ENCODE results near the gene POR.
"Not testable (repeated sequence)": the region's sequence is repeated elsewhere in the genome, so short reads cannot be mapped to it uniquely, and the experiment has no call there.

POR gene

DNA sequence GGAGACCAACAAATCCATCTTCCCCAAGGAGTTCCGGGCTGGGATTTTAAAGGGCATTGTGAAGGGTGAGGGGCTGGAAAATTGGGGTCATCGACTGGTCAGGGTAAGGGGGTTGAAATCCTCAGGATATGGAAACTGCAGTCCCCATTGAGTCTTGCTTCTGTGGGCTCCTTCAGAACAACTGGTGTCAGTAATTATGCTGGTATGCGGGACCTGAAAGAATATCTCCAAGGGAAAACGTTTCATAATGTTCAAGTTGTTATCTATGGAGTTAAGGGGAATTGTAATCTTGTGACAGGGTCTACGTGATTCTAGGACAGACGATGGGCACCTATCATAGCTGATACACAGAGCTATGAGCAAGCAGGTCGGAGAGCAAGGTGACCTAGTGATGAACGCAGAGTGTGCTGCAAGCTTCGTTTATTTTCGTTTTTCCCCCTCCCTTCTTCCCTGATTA, 36.6 kb upstream of the POR start:
- Histone ChIP-seq H3K9me3 (ENCODE audit: low read length) (no peaks in the 10 kb centered on the region), H3K27me3 (ENCODE audit: insufficient read depth, low read length) (no peaks in the 10 kb centered on the region), H3K4me3 (ENCODE audit: low read length) (peak overlapping the region; percentile 37)

DNA sequence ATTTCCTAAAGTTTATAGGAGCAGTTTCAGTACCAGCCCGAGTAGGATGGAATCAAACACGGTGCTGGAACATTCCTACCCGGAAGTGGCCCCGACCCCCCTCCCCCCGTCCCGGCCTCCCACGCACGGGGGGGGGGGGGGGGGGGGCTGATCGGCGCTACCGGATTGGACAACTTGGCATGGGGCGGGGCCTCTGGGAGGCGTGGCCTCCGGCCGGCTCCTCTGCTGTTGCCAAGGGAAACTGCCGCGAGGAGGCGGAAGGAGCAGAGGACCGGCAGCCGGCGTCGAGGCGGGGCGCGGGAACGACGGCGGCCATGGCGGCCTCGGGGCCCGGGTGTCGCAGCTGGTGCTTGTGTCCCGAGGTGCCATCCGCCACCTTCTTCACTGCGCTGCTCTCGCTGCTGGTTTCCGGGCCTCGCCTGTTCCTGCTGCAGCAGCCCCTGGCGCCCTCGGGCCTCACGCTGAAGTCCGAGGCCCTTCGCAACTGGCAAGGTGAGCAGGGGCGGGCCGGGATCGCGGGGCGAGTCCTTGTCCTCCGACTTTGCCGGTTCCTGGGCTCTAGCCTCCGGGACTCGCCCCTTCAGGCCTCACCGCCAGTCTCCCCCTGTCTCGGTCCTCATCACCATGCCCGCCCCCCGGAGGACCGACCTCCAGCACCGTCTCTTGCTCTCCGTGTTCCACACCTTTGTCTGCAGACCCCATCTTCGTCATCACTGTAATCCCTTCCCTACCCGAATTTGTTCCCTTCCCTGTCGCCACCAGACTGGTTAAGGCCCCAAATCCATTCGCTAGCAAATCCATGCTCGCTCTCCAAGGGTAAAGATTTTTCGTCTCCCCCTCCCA, 36.0 kb upstream of the POR start, which contains the start of gene RHBDD2:
TSS of gene RHBDD2 (plus strand) at position 266 of the 843 bp plus-strand sequence. CDS start at position 315, 49 bp downstream.
- H3K9me3 ChIP-seq (ENCODE audit: low read length): no peaks in the 10 kb centered on the region

More for the DNA sequence above, 36.6 kb upstream of the POR start:
- Histone ChIP-seq H3K4me1 (ENCODE audit: insufficient read depth, low read length) (peaks cover 16% of the 10 kb centered on the region), H3K36me3 (ENCODE audit: insufficient read depth, low read length) (peaks cover 26% of the 10 kb centered on the region), H2AFZ (ENCODE audit: low read depth, low read length) (no peak overlapping the region)

DNA sequence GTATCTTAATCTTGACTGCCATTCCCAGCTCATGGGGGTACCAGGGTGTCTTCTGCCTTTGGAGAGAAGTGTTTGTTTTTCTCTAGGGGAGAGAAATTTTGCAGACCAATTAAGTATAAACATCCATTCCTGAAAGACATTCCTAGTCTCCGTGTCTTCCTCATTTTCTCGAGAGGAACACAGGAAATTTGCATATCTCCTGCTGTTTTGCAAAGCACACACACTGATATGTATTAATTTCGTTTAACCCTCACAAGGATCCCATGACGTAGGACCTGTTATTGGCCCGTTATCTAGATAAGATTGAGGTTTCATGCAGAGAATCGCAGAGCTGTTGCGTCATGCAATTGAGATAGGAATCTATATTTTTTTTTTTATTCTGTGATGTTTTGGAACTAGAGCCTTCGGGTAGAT, 35.2 kb upstream of the POR start:
- H3K4me3 ChIP-seq (ENCODE audit: low read length): peak overlapping the region; percentile 92
- H3K27me3 ChIP-seq (ENCODE audit: insufficient read depth, low read length): no peaks in the 10 kb centered on the region
- H3K4me1 ChIP-seq (ENCODE audit: insufficient read depth, low read length): peaks cover 16% of the 10 kb centered on the region
- no peak overlapping the region for H2AFZ ChIP-seq (ENCODE audit: low read depth, low read length)
- no peaks in the 10 kb centered on the region for H3K9me3 ChIP-seq (ENCODE audit: low read length)
- peaks cover 38% of the 10 kb centered on the region for H3K36me3 ChIP-seq (ENCODE audit: insufficient read depth, low read length)

More for the DNA sequence above, 36.0 kb upstream of the POR start, which contains the start of gene RHBDD2:
- H3K27me3 ChIP-seq (ENCODE audit: insufficient read depth, low read length): no peaks in the 10 kb centered on the region
- H2AFZ ChIP-seq (ENCODE audit: low read depth, low read length): peak within 1 kb of the TSS; percentile 6
- H3K4me3 ChIP-seq (ENCODE audit: low read length): peak within 1 kb of the TSS; percentile 92
- H3K36me3 ChIP-seq (ENCODE audit: insufficient read depth, low read length): peaks cover 30% of the 10 kb centered on the region
- peaks cover 16% of the 10 kb centered on the region for H3K4me1 ChIP-seq (ENCODE audit: insufficient read depth, low read length)

- Histone ChIP-seq H3K36me3 (ENCODE audit: insufficient read depth, low read length) (peaks cover 42% of the 10 kb centered on the region), H3K4me3 (ENCODE audit: low read length) (peak overlapping the region; percentile 92)
Observed at GRCh38 chr7:75880242-75880641, 34.7 kb upstream of the POR start.

GRCh38 chr7:75881436-75882095, 33.4 kb upstream of the POR start:
- H3K9me3 ChIP-seq (ENCODE audit: low read length): no peaks in the 10 kb centered on the region
- no peak overlapping the region for H2AFZ ChIP-seq (ENCODE audit: low read depth, low read length)
- peaks cover 53% of the 10 kb centered on the region for H3K36me3 ChIP-seq (ENCODE audit: insufficient read depth, low read length)
- H3K4me3 ChIP-seq (ENCODE audit: low read length): no peak overlapping the region
- H3K27me3 ChIP-seq (ENCODE audit: insufficient read depth, low read length): no peaks in the 10 kb centered on the region
- peaks cover 16% of the 10 kb centered on the region for H3K4me1 ChIP-seq (ENCODE audit: insufficient read depth, low read length)

More at GRCh38 chr7:75880242-75880641, 34.7 kb upstream of the POR start:
- no peaks in the 10 kb centered on the region for H3K9me3 ChIP-seq (ENCODE audit: low read length)
- no peak overlapping the region for H2AFZ ChIP-seq (ENCODE audit: low read depth, low read length)
- peaks cover 16% of the 10 kb centered on the region for H3K4me1 ChIP-seq (ENCODE audit: insufficient read depth, low read length)
- H3K27me3 ChIP-seq (ENCODE audit: insufficient read depth, low read length): no peaks in the 10 kb centered on the region

GRCh38 chr7:75883265-75883824, 31.6 kb upstream of the POR start:
- not testable (repeated sequence) for H2AFZ ChIP-seq (ENCODE audit: low read depth, low read length)
- H3K4me1 ChIP-seq (ENCODE audit: insufficient read depth, low read length): peaks cover 13% of the 10 kb centered on the region

GRCh38 chr7:75884476-75884875, 30.5 kb upstream of the POR start:
- Histone ChIP-seq H3K9me3 (ENCODE audit: low read length) (no peaks in the 10 kb centered on the region), H2AFZ (ENCODE audit: low read depth, low read length) (no peak overlapping the region), H3K4me1 (ENCODE audit: insufficient read depth, low read length) (peaks cover 17% of the 10 kb centered on the region), H3K27me3 (ENCODE audit: insufficient read depth, low read length) (no peaks in the 10 kb centered on the region), H3K4me3 (ENCODE audit: low read length) (no peak overlapping the region), H3K36me3 (ENCODE audit: insufficient read depth, low read length) (peaks cover 74% of the 10 kb centered on the region)

More at GRCh38 chr7:75883265-75883824, 31.6 kb upstream of the POR start:
- H3K36me3 ChIP-seq (ENCODE audit: insufficient read depth, low read length): peaks cover 67% of the 10 kb centered on the region
- H3K4me3 ChIP-seq (ENCODE audit: low read length); H3K27me3 ChIP-seq (ENCODE audit: insufficient read depth, low read length); H3K9me3 ChIP-seq (ENCODE audit: low read length): not testable (repeated sequence)

GRCh38 chr7:75885036-75885435, 29.9 kb upstream of the POR start:
- peaks cover 75% of the 10 kb centered on the region for H3K36me3 ChIP-seq (ENCODE audit: insufficient read depth, low read length)
- H3K4me3 ChIP-seq (ENCODE audit: low read length): no peak overlapping the region
- no peaks in the 10 kb centered on the region for H3K9me3 ChIP-seq (ENCODE audit: low read length)
- H2AFZ ChIP-seq (ENCODE audit: low read depth, low read length): no peak overlapping the region
- H3K27me3 ChIP-seq (ENCODE audit: insufficient read depth, low read length): no peaks in the 10 kb centered on the region
- H3K4me1 ChIP-seq (ENCODE audit: insufficient read depth, low read length): peaks cover 17% of the 10 kb centered on the region

GRCh38 chr7:75887669-75888369, 27.1 kb upstream of the POR start:
- H2AFZ ChIP-seq (ENCODE audit: low read depth, low read length): no peak overlapping the region
- peaks cover 54% of the 10 kb centered on the region for H3K36me3 ChIP-seq (ENCODE audit: insufficient read depth, low read length)
- H3K27me3 ChIP-seq (ENCODE audit: insufficient read depth, low read length): no peaks in the 10 kb centered on the region
- H3K9me3 ChIP-seq (ENCODE audit: low read length): no peaks in the 10 kb centered on the region
- H3K4me3 ChIP-seq (ENCODE audit: low read length): no peak overlapping the region
- peaks cover 13% of the 10 kb centered on the region for H3K4me1 ChIP-seq (ENCODE audit: insufficient read depth, low read length)

- Histone ChIP-seq H3K36me3 (ENCODE audit: insufficient read depth, low read length) (peaks cover 46% of the 10 kb centered on the region), H3K27me3 (ENCODE audit: insufficient read depth, low read length) (no peaks in the 10 kb centered on the region), H3K4me1 (ENCODE audit: insufficient read depth, low read length) (peaks cover 13% of the 10 kb centered on the region), H3K4me3 (ENCODE audit: low read length) (no peak overlapping the region), H2AFZ (ENCODE audit: low read depth, low read length) (no peak overlapping the region), H3K9me3 (ENCODE audit: low read length) (no peaks in the 10 kb centered on the region)
Observed at GRCh38 chr7:75888464-75889222, 26.3 kb upstream of the POR start.

- H3K27me3 ChIP-seq (ENCODE audit: insufficient read depth, low read length): no peaks in the 10 kb centered on the region
- no peak overlapping the region for H3K4me3 ChIP-seq (ENCODE audit: low read length)
- no peaks in the 10 kb centered on the region for H3K9me3 ChIP-seq (ENCODE audit: low read length)
- H3K4me1 ChIP-seq (ENCODE audit: insufficient read depth, low read length): peaks cover 13% of the 10 kb centered on the region
- no peak overlapping the region for H2AFZ ChIP-seq (ENCODE audit: low read depth, low read length)
- H3K36me3 ChIP-seq (ENCODE audit: insufficient read depth, low read length): peaks cover 42% of the 10 kb centered on the region
Observed at GRCh38 chr7:75889223-75889825, 25.6 kb upstream of the POR start.

GRCh38 chr7:75889826-75890225, 25.1 kb upstream of the POR start:
- H3K27me3 ChIP-seq (ENCODE audit: insufficient read depth, low read length): no peaks in the 10 kb centered on the region
- peaks cover 13% of the 10 kb centered on the region for H3K4me1 ChIP-seq (ENCODE audit: insufficient read depth, low read length)
- H3K36me3 ChIP-seq (ENCODE audit: insufficient read depth, low read length): peaks cover 37% of the 10 kb centered on the region
- H3K9me3 ChIP-seq (ENCODE audit: low read length): no peaks in the 10 kb centered on the region
- H2AFZ ChIP-seq (ENCODE audit: low read depth, low read length): no peak overlapping the region
- no peak overlapping the region for H3K4me3 ChIP-seq (ENCODE audit: low read length)

Measured in neuron (in vitro differentiated cells).